ENCODE results near the gene CAMK4. TPM values are rescaled to one million over a fixed set of nuclear protein-coding genes. Genes with fewer than 3 reads are reported as not detected.

The CAMK4 gene
- total and polyA plus RNA-seq, 9 of the 15 experiments (the other 6 are each of a cell fraction or from before 2014, with no cell fraction given): 0.35 TPM; not detected in 8

DNA sequence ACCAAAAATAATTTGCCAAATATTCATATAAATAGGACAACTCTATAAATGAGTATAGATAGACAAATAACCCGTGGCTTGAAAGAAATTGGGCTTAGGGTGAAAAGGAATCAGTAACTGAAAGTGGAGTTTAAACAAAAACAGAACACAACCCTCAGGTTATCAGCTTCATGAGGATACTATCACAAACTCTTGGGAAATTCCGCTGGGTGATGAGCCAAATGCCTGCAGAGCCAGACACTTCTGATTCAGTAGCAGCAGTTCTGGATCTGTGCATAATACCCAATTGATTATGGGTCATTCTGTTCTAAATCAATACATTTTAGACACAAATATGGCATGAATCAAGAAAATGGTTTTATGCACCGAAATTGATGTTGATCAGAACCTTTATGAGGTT, 72.4 kb downstream of the CAMK4 start:
- no peak overlapping the region for H2AFZ ChIP-seq (ENCODE audit: low read depth, low read length)
- no peaks in the 10 kb centered on the region for H4K20me1 ChIP-seq (replicated peaks; ENCODE audit: control insufficient read depth, insufficient read depth, low read length)
- H3K27ac ChIP-seq (ENCODE audit: extremely low read depth, low read depth, low read length): no peak overlapping the region
- ATAC-seq (no peak), DNase-seq (ENCODE audit: extremely low read depth in 1 of 4, low spot score in 3 of 4) (no peak), FAIRE-seq (no peak)
- no peaks in the 10 kb centered on the region for H3K9me1 ChIP-seq (ENCODE audit: control insufficient read depth, insufficient read depth, low read length)
- in situ Hi-C loops (cut with MboI): no loop called here
- BruUV-seq (replicated peaks): no TSS peak
- TF ChIP-seq OTX1 (CRISPR knock-in tag; IDR thresholded peaks at IDR 0.05) (no peak), EHMT2 (IDR thresholded peaks at IDR 0.05) (no peak), NUFIP1 (IDR thresholded peaks at IDR 0.05; ENCODE audit: partially characterized antibody) (no peak), NCOA1 (IDR thresholded peaks at IDR 0.05; ENCODE audit: low read depth) (no peak), GABPA (tag; conservative IDR thresholded peaks at IDR 0.05; ENCODE audit: low read depth) (no peak)
- no peak overlapping the region for H3K4me2 ChIP-seq (ENCODE audit: insufficient read depth, low read length)
- ChIA-PET POLR2A (no interaction called here), CTCF (ENCODE audit: low intra/inter-chr PET ratio) (no interaction called here)
- no peaks in the 10 kb centered on the region for H3K27me3 ChIP-seq (ENCODE audit: control insufficient read depth in 2 of 2, insufficient read depth in 2 of 2, low read length in 2 of 2)
- no peaks in the 10 kb centered on the region for H3K79me2 ChIP-seq (ENCODE audit: control insufficient read depth, insufficient read depth, low read length)
- no peak overlapping the region for H3K9ac ChIP-seq (ENCODE audit: insufficient read depth in 1 of 2, low read depth in 2 of 2, low read length in 2 of 2)
- intact Hi-C loops (cut with micrococcal nuclease): no loop called here
- H3K4me3 ChIP-seq: no peak overlapping the region
- WGBS (ENCODE audit: insufficient coverage, low coverage, missing lambda C conversion rate): 15% methylated on average over 3 of the region's 3 CpGs
- H3K36me3 ChIP-seq (ENCODE audit: control insufficient read depth, insufficient read depth, low read length): no peaks in the 10 kb centered on the region
- no peaks in the 10 kb centered on the region; the same call in 1 of the 2 replicates for H3K9me3 ChIP-seq (replicated peaks; ENCODE audit: control insufficient read depth, insufficient read depth, low read depth, low read length)
- no peaks in the 10 kb centered on the region for H3K4me1 ChIP-seq (replicated peaks in 1 of 2; ENCODE audit: control insufficient read depth in 2 of 2, insufficient read depth in 2 of 2, low read length in 2 of 2)

DNA sequence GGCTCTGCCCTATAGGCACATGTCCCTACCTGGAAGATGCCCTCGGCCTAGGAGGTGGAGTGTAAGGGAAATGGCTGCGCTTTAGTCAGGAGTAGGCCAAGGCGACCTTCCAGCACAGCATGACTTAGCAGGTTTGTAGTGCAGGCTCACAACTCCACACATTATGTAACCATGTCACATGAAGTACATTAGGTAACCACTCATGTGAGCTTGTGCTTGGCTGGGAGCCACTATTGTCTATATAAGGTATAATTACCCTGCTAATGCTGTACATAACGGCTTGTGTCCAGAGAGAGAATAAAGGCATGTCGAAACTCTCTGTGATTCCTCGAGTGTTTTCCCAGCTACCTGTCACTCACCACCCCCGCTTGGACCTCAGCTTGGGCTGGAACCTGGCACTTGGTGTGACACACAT, 74.9 kb downstream of the CAMK4 start:
- no peaks in the 10 kb centered on the region for H3K4me1 ChIP-seq (replicated peaks in 1 of 2; ENCODE audit: control insufficient read depth in 2 of 2, insufficient read depth in 2 of 2, low read length in 2 of 2)
- no peaks in the 10 kb centered on the region for H3K27me3 ChIP-seq (ENCODE audit: control insufficient read depth in 2 of 2, insufficient read depth in 2 of 2, low read length in 2 of 2)
- H3K27ac ChIP-seq (ENCODE audit: extremely low read depth, low read depth, low read length): no peak overlapping the region
- H3K9me1 ChIP-seq (ENCODE audit: control insufficient read depth, insufficient read depth, low read length): no peaks in the 10 kb centered on the region
- intact Hi-C loops (cut with micrococcal nuclease) (no loop called here), in situ Hi-C loops (cut with MboI) (no loop called here)
- ChIA-PET CTCF (ENCODE audit: low intra/inter-chr PET ratio) (no interaction called here), POLR2A (interaction anchor here (1.4 kb wide), 1 partner anchor 15 kb away, joined by 5 read pairs; no protein-coding TSS in a partner anchor)
- ATAC-seq (peak; percentile 64), FAIRE-seq (no peak), DNase-seq (ENCODE audit: extremely low read depth in 1 of 4, low spot score in 3 of 4) (no peak)
- no peak overlapping the region for H3K4me3 ChIP-seq
- H3K79me2 ChIP-seq (ENCODE audit: control insufficient read depth, insufficient read depth, low read length): no peaks in the 10 kb centered on the region
- H3K4me2 ChIP-seq (ENCODE audit: insufficient read depth, low read length): no peak overlapping the region
- 50% methylated on average over 7 of the region's 7 CpGs for WGBS (ENCODE audit: insufficient coverage, low coverage, missing lambda C conversion rate)
- H3K9ac ChIP-seq (ENCODE audit: insufficient read depth in 1 of 2, low read depth in 2 of 2, low read length in 2 of 2): no peak overlapping the region
- no TSS peak for BruUV-seq (replicated peaks)
- H3K36me3 ChIP-seq (ENCODE audit: control insufficient read depth, insufficient read depth, low read length): no peaks in the 10 kb centered on the region
- H3K9me3 ChIP-seq (replicated peaks; ENCODE audit: control insufficient read depth, insufficient read depth, low read depth, low read length): no peaks in the 10 kb centered on the region; the same call in 1 of the 2 replicates
- no peaks in the 10 kb centered on the region for H4K20me1 ChIP-seq (replicated peaks; ENCODE audit: control insufficient read depth, insufficient read depth, low read length)
- no peak overlapping the region for H2AFZ ChIP-seq (ENCODE audit: low read depth, low read length)
- TF ChIP-seq RUNX1 (IDR thresholded peaks at IDR 0.05; ENCODE audit: low read depth): no peak
- TF ChIP-seq TBP (optimal IDR thresholded peaks at IDR 0.05; ENCODE audit: low read depth, low read length): no peak
- TF ChIP-seq MTA1 (IDR thresholded peaks at IDR 0.05; ENCODE audit: borderline replicate concordance): no peak
- no peak for TF ChIP-seq KHSRP (IDR thresholded peaks at IDR 0.05)
- no peak for TF ChIP-seq ARID2 (IDR thresholded peaks at IDR 0.05)
- TF ChIP-seq LCOR (CRISPR knock-in tag; IDR thresholded peaks at IDR 0.05): no peak
- no peak for TF ChIP-seq ZNF165 (CRISPR knock-in tag; IDR thresholded peaks at IDR 0.05; ENCODE audit: borderline replicate concordance)
- no peak for TF ChIP-seq NR4A1 (CRISPR knock-in tag; IDR thresholded peaks at IDR 0.05)
- TF ChIP-seq NR4A1 (tag; IDR thresholded peaks at IDR 0.05): peak; percentile 91
- TF ChIP-seq U2AF2 (optimal IDR thresholded peaks at IDR 0.05; ENCODE audit: low read depth, low read length): no peak
- TF ChIP-seq ZNF253 (CRISPR knock-in tag; conservative IDR thresholded peaks at IDR 0.05): no peak
- no peak for TF ChIP-seq WHSC1 (IDR thresholded peaks at IDR 0.05; ENCODE audit: low read length)
- no peak for TF ChIP-seq ZNF347 (CRISPR knock-in tag; IDR thresholded peaks at IDR 0.05; ENCODE audit: low read depth)
- no peak for TF ChIP-seq NR2C2 (CRISPR knock-in tag; IDR thresholded peaks at IDR 0.05)
- TF ChIP-seq NR2C2 (tag; IDR thresholded peaks at IDR 0.05): peak; percentile 69
- TF ChIP-seq ZNF174 (CRISPR knock-in tag; IDR thresholded peaks at IDR 0.05): no peak
